HUDEP-2 (cell line): ENCODE results near the gene SLC9A3.
A peak's percentile ranks its signal among the peaks of the same experiment; 100 is the strongest.

Source experiments
- DNase-seq, 76 experiments: peaks; one replicate each; lab custom pipeline; 2025; ENCODE audit not compliant: unreplicated experiment in 76 of 76; lab: John Stamatoyannopoulos, UW

Gene SLC9A3

DNA sequence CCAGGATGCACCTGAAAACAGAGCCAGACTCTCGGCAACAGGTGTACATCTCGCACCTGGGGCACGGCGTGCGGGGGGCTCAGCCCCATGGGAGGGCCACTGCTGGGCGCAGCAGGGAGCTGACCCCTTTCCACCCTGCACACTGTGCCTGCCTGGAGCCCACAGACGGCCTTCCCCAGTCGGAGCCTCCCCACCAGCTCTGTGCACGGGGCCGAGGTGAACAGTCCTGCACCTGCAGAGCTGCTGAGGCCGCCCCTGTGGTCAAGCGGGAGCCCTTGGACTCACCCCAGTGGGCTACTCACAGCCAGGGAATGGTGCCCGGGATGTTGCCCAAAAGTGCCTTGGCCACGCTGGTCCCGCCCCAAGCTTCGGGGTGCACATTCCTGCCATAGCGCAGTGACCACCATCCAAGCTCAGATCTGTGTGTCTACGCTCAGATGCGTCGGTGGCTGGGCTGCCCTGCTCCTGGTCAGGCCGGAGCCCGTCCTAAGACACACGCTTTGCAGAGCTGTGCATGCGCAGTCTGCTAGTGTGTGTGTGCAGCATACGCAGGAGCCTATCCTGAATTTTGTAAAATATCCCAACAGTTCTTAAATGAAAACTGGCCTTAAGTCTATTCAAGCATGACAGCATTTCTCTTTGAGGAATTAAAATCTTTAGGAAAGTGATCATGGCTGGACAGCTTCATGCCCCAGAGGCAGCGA, 89.7 kb downstream of the SLC9A3 start:
- DNase-seq, result no peak

DNA sequence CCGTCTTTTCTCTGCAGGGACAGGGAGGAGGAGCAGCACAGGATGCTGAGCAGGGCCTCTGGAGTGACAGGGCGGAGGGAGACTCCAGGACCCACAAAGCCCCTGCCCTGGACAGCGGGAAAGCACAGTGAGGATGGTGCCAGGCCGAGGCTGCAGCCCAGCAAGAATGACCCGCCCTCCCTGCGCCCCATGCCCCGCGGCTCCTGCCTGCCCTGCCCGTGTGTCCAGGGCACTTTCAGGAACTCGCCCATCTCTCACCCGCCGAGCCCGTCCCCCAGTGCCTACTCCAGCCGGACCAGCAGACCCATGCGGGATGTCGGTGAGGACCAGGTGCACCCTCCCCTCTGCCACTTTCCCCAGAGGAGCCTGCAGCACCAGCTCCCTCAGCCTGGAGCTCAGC, 90.4 kb downstream of the SLC9A3 start:
- no peak for DNase-seq

DNA sequence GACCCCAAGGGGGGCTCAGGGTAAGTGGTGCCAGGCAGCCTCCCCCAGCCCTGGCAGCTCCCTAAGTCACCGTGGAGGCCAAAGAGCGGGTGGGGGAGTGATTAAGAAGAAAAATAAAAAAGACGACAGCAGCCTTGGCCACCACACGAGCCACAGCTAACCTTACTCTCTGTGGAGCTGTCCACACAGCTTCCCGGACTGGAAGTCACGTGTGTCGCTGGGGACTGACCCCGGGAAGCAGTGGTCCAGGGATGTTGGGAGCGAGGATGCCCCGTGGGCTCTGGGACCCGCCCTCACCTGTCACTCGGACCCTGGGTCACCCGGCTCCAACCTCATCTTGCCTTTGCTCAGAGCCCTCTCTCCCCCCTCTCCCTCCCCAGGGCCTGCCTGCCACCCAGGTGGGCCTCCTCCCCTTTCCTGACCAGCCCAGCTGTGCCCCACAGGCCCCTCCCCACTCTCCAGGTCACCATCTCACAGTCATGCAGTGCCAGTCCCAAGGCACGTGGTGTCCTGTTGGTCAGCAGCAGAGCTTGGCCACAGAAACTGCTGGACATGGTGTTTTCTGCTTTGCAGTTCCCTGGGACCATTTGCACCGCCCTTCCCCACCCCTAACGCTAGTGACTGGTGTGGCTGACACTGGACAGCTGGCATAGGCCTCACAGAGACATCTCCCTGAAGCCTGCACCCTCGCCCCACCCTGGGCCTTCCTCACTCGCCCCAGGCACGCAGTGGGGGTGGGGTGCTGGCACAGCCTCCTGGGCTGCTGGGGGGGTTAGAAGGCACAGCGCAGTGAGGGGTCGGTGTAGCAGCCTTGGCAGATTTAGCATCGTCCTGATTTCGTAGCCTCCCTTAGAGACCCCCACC, 91.1 kb downstream of the SLC9A3 start:
- no peak for DNase-seq

DNA sequence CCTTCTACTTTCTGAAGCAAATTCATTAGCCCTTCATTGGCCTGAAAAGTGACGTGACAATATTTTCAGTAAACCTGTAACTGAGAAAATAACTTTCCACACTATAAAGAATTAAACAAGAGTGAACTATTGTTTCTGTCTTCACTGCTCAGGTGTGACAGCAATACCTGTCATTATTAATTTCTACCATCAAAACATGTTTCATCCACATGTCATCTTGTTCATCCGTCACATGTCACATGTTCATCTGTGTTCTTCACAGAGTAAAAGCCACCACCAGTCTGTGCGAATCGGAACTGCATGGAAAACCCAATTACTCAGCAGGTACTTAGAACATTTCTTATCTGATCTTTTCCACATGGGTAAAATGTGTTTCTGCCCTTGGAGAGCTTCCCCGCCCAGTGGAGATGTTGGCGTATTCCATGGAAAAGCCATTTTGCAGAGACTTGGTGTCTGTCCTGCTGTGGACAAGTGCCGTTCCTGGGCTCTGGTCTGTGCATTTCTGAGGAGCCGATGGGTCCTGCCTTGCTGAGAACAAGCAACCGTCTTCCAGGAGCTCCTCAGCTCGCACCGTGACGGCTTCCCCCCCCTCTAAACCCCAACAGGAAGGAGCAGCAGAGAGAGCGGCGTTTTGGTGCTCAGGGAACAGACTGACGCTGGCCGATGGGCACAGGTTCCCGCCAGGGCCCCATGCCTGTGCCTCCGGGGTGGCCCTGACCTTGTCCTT, 91.9 kb downstream of the SLC9A3 start:
- DNase-seq, result no peak

DNA sequence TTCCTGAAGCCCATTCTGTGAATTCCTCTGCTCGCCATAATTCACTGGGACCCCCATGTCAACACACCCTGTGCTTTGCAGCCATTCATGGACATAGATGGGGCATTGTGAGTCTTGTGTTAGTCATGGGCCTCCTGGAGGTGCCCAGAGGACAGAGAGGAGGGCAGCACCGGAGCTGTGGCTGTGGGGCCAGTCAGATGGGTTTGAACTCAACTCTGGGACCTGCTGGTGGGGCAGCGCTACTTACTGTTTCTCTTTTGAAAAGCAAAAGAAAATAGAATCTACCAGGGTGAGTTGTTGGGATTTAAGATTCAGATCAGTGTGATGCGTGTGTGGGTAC, 92.6 kb downstream of the SLC9A3 start:
- no peak for DNase-seq

DNA sequence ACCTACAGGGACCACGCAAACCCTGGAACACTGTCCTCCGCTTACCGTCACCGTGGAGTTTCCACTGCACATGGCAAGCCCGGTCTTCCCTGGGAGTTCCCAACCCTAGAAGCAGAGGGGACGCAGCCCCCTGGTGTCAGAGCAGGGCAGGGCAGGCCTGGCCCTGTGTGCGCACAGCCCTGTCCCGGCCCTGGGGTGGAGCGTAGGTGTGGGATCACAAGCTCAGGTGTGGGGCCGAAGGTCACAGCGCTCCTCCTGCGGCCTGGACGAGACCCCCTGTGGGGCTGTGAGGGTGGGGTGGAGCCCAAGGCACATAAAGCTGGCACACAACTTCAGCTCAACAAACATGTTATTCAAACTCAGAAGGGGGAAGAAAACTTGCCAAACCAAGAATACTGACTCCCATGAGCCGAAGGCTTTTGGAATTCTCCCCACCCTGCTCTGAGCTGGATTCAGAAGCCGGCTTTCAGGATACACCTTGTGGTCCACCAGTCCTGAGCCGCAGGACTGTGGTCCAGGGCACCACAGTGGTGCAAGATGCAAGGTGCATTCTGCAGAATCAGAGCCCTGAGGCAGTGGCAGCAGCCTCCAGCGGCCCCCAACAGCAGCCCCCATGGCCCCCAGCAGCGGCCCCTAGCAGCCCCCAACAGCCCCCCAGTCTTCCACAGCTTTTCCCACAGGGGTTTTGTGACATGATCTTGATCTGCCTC, 93.1 kb downstream of the SLC9A3 start:
- DNase-seq, result peak in 41 of 76 experiments; percentile 3 to 63 (median 21)

DNA sequence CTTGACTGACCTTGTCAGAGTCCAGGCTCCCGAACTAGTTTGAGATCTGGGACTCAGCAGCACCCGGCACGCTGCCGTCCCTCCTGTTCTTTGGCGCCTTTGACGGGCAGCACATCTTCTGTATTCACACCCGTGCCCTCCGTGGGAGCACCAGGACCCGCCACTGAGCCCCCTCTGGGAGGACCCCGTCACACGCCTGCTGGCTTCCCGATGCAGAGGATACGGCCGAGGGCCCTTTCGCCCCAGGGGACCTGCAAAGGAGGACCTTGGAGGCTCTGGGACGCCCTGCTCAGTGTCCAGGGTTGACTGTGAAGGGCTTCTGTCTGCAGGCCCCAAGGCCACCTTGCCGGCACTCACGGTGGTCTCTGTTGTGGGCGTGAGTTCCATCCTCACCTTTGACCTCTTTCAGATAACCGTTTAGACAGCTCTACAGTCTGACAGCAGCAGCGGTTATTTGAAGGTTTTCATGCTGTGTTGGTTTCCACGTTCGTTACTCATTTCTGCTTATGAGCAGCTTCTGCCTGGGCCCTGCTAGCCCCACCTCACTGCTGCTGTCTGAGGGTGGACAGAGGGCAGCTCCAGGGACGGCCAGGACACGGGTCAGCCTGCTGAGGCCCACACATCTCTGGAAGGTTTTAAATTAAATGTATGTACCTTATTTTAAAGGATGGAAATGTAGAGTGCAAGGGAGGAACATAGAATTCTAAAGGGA, 93.9 kb downstream of the SLC9A3 start:
- DNase-seq, result no peak

DNA sequence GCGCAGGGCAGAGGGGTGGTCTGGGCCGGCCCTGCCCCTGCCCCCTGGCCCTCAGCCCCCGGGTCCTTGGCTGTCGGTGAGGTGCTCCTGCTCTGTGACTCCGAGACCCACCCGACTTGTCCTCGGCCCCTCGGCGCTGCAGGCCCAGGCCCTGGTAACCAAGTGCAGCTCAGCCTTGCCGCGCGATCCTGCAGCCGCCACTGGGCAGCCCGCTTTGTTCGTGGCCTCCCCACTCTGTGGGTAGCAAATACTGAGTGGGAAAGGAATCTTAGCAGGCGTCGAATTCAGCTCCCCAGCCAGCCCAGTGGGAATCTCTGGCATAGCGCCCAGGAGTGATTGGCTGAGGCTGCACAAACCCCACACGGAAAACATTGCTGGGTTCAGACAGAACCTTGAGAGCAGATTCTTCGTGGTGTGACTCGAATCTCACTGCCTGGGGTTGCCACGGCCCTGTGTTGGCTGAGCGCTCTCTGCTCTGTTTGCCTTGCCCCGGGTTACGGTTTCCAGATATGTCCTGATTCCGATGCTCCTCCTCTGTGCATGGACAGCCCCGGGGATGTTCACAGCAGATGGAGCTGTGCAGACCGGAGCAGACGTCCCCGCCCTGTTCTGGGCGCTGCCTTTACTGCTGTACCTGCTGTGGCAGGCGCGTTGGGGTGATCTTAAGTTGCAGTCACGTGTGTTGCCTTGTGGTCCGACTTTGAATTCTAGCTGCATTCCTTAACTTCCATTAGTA, 94.6 kb downstream of the SLC9A3 start:
- DNase-seq, result no peak

DNA sequence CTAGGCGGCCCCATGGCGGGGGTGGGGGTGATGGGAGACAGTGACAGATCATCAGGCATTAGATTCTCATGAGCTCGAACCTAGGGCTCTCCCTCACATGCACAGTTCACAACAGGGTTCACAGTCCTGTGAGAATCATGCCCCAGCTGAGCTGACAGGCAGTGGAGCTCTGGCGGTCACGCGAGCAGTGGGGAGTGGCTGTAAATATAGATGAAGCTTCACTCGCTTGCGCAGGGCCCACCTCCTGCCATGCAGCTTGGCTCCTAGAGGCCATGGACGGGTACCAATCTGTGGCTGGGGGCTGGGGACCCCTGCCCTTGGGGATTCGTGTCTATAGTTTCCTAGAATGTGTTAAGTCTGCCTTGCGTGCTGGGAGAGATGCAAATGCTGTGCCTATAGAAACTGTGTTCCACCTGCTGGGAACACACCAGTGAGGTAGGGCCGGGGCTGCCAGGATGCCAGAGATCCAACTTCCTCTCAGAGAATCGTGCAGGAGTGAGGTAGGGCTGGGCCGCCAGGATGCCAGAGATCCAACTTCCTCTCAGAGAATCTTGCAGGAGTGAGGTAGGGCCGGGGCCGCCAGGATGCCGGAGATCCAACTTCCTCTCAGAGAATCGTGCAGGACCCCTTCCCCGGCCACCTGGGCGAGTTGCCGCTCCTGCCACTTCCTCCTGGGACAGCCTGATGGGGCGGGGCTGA, 95.3 kb downstream of the SLC9A3 start:
- no peak for DNase-seq

DNA sequence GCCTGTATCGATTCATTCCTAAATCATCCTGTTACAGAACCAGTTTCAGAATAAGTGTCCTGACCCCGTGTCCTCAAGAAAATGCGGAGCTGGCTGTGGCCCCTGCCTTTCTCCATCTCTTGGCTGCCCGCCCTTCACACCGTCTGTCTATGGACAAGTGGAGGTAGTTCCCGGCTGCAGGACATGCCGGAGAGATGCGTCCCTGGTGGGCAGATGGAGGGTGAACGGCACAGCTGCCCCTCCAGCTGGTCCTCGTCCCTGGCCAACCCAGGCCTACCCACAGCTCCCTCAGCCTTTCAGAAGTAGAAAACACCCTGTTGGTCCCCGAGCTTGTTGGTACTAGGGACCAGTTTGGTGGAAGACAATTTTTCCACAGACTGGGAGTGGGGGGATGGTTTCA, 96.0 kb downstream of the SLC9A3 start:
- DNase-seq, result no peak

DNA sequence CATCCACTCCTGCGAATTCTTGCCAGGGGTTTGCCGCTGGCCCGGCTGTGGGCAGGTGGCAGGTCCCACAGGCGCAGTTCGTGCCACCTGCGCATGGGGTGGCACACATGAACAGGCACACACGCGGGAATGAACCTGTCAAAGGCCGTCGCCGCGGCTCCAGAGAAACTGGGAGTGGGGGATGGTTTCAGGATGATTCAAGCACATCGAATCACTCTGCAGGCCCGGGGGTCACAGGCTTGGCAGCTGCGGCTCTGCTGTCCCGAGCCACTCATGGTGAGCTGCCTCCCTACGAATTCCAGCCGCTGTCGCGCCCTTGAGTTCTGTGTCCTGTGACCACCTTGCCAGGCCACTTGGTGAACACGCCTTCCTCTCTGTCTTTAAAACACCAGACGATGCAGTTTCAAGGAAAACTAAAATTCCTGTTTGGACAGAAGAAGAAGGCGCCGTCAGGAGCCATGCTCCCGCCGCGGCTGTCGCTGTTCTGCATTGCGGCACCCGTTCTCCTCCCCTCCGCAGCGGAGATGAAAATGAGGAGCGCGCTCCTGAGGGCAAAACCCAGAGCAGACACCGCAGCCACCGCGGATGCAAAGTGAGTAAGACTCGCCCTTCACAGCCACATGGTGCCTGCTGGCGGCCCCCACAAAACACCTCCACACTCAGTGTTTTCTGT, 96.7 kb downstream of the SLC9A3 start:
- DNase-seq, result no peak

DNA sequence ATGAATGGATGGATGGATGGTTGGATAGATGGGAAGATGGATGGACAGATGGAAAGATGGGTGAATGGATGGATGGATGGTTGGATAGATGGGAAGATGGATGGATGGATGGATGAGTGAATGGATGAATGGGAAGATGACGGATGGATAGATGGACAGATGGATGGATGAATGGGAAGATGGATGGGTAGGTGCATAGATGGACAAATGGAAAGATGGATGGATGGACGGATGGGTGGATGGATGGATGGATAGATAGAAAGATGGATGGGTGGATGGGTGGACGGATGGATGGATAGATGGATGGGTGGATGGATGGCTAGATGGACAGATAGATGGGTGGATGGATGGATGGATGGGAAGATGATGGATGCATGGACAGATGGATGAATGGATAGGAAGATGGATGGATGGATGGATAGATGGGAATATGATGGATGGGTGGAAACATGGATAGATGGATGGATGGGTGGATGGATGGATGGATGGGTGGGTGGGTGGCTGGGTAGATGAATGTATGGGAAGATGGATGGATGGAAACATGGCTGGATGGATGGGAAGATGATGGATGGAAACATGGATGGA, 97.8 kb downstream of the SLC9A3 start:
- DNase-seq, result no peak

DNA sequence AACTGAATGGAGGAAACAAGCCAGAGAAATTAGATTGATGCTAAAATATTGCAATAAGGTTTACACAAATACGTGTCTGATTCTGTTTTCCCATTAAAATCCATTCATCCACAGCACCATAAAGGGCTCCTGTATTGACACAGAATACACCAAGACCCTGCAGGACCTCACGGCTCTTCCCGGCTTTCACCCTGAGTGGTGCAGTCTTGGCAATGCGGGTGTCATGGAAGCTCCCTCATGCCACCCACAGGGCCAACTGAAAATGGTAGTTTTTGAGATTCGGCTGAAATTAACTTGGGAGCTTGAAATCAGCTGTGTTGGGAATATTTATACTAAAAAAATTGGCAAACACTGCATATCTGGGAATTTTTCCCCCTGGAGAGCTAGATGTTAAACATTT, 98.5 kb downstream of the SLC9A3 start:
- DNase-seq, result peak in 13 of 76 experiments; percentile 4 to 35 (median 13)

DNA sequence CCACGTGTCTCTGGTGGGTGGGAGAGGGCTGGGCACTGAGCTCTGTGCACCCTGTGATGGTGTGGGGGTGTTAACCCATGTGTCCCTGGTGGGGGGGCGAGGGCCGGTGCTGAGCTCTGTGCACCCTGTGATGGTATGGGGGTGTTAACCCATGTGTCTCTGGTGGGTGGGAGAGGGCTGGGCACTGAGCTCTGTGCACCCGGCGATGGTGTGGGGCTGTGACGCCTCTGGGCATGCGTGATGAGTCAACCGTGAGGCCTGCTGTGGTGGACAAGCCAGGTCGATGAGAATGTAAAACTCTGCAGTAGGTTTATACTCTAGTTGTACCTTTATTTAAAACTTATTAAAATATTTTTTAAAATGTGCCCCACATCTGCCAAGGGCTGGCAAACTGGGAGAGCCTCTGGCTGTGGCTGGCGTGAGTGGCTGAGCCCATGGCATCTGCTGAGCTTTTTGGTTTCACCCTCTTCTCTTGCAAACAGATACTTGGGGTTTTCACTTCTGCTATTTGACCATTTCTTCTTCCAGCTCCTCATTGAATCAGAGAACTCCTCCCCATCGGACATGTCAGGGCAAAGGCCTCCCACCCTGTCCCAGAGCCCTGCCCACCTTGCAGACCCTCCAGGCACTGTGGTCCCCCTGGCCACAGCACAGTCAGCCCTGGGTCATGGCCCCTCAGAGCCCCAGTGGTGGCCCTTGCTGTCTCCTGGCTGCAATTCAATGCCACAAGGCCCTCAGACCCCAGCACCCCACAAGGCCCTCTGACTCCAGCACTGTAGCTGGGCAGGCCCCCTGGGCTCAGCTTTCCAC, 99.7 kb downstream of the SLC9A3 start:
- DNase-seq, result no peak

DNA sequence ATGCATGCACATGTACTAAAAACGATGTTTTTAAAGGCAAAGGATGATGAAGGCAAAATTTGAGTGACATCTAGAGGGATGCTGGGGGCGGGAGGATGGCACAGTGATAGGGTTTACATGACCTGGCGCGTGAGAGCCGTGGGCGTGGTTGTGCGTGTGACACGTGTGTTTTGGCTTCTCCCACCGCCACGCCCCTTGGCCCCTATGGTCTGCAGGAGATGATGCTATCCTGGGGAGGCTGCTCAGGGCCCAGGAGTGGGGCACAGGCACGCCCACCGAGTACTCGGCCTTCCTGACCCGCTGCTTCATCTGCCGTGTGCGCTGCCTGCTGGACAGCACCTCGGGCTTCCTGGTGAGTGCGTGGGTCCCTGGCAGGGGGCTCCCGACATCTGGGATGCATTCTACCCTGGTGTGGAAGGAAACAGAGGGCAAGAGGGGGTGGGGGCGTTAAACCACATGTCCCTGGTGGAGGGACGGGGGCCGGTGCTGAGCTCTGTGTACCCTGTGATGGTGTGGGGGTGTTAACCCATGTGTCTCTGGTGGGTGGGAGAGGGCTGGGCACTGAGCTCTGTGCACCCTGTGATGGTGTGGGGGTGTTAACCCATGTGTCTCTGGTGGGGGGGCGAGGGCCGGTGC, 100.5 kb downstream of the SLC9A3 start:
- DNase-seq, result peak in 4 of 76 experiments; percentile 10 to 29 (median 13)

DNA sequence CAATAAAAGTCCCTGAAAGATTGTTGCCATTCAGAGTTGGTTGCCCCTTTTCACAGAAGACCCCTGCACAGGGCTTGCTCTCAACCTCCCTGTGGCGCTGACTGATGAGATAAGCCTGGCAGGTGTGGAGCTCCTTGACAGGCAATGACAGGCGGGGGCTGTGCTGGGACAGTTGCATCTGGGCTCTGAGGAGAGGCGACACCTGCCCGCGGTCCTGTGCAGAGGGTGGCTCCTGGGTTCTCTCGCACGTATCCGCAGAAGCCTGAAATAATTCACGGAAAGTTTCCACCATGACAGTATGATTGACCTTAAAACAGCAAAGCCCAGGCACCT, 101.0 kb downstream of the SLC9A3 start:
- DNase-seq, result no peak
